Measurements from ENCODE around the gene SSTR3.

The SSTR3 gene

DNA sequence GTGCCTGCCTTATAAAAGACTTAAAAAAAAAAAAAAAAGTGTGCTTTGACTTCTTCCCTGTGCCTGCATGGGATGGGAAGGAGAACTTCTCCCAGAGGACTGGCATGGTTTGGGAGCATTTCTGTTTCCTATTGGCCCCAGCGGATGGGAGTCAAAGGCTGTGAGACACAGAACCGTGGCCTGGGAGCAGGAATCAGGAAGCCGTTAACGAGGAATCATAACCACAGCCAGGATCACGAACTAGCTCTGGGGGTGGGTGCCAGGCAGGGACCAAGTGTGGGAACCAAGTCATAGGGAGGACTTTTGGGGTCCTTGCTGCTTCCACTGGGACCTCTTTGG lies 24.8 kb downstream of the SSTR3 start:
- ATAC-seq (no peak), DNase-seq (no peak)
- no peaks in the 10 kb centered on the region for H3K27me3 Mint-ChIP-seq
- peaks cover 78% of the 10 kb centered on the region for H3K4me1 Mint-ChIP-seq
- peak overlapping the region; percentile 12 to 64 for H3K4me3 Mint-ChIP-seq
- peak overlapping the region in 1 of 2 donors; percentile 27 for H3K27ac Mint-ChIP-seq
- no peaks in the 10 kb centered on the region for H3K9me3 Mint-ChIP-seq

DNA sequence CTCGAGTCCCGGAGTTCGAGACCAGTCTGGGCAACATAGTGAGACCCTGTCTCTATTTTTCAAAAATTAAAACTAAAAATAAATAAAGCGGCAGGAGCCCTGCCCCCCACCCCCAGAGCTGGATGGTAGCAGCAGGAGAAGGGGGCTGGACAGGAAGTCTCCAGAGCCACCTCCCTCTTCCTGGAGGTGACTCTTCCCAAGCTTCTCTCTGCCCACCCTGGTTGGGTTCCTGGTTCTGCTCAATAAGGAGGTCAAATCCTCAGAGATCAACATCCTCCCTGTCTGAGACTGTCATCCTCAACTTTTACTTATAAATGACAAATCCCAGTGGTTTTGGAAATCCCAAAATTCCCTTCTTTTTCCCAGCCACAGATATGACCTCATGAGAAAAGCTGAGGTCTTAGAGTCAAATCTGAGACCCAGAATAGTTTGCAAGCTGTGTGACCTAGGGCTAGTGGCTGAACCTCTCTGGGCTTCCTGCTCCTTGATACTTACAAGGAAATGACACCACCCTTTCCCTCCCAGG lies 25.2 kb downstream of the SSTR3 start:
- H3K4me1 Mint-ChIP-seq = peaks cover 76% of the 10 kb centered on the region
- H3K27ac Mint-ChIP-seq = peak overlapping the region in 1 of 2 donors; percentile 9
- DNase-seq = no peak

DNA sequence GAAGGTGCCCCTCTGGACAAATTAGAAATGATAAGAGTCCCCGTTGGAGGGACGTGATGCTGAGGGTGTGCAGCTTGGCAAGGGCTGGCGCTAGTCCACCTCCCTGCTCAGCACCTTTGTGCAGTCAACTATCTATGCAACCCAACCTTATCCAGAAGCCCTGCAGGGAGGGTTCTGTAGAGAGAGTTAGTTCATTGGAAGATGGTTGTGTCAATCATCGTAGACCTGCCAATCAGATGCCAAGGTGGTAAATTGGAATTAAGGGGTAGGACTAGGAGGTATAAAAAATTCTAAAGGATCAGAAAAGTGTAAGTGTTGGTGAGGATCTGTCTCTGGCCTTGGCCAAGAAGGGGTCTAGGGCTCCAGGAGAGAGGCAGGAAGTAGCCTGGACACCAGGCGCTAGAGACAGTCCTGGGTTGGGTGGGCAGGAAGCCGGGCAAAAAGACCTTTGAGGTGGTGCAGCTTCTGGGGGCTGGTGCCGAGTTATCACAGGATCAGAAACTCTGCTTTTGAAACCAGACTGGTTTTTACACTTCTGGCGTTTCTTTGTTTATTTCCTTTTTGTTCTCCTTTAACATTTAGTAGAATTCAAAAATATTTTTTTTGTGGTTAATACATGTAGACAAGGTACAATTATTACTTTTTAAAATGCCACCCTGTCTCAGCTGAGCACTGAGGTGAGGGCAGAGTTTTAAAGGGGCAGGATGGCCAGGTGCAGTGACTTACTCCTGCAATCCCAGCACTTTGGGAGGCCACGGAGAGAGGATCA lies 25.9 kb downstream of the SSTR3 start:
- DNase-seq = peak; percentile 67 to 75
- peak overlapping the region; percentile 9 to 67 for H3K27ac Mint-ChIP-seq
- H3K27me3 Mint-ChIP-seq = no peaks in the 10 kb centered on the region
- H3K4me3 Mint-ChIP-seq = peak overlapping the region; percentile 72 to 77
- no peaks in the 10 kb centered on the region for H3K9me3 Mint-ChIP-seq
- peak; percentile 86 for ATAC-seq
- H3K4me1 Mint-ChIP-seq = peaks cover 77% of the 10 kb centered on the region

More for the DNA sequence above, 25.2 kb downstream of the SSTR3 start:
- H3K27me3 Mint-ChIP-seq = no peaks in the 10 kb centered on the region
- no peak for ATAC-seq
- H3K9me3 Mint-ChIP-seq = no peaks in the 10 kb centered on the region
- peak overlapping the region; percentile 72 to 77 for H3K4me3 Mint-ChIP-seq

DNA sequence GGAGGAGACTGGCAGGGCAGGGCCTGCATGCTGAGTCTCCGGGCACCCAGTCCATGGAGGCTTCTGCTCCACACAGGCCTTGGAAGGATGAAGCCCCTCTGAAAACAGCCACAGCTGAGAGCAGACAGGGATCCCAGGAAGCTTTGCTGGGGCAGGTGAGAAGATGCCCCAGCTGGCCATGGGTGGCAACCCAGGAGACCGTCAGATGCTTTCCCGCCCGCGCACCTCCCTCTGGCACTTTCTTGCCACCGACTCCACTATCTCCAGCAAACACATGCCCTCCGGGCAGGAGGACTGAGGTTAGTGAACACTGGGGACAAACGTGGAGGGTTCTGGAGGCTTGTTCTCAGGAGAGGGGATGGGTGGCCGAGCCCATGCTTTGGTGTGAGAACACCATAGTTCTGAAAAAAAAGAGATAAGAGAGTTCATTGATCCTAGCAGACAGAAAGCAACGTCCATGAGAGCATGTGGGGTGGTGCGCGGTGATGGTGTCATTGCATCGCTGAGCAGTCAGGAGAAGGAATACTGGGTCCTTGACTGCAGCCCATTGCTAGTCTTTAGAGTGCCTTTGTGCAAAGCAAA lies 26.5 kb downstream of the SSTR3 start:
- peaks cover 77% of the 10 kb centered on the region for H3K4me1 Mint-ChIP-seq
- H3K4me3 Mint-ChIP-seq = no peak overlapping the region
- H3K9me3 Mint-ChIP-seq = no peaks in the 10 kb centered on the region
- DNase-seq (no peak), ATAC-seq (no peak)
- H3K27ac Mint-ChIP-seq = no peak overlapping the region
- no peaks in the 10 kb centered on the region for H3K27me3 Mint-ChIP-seq

DNA sequence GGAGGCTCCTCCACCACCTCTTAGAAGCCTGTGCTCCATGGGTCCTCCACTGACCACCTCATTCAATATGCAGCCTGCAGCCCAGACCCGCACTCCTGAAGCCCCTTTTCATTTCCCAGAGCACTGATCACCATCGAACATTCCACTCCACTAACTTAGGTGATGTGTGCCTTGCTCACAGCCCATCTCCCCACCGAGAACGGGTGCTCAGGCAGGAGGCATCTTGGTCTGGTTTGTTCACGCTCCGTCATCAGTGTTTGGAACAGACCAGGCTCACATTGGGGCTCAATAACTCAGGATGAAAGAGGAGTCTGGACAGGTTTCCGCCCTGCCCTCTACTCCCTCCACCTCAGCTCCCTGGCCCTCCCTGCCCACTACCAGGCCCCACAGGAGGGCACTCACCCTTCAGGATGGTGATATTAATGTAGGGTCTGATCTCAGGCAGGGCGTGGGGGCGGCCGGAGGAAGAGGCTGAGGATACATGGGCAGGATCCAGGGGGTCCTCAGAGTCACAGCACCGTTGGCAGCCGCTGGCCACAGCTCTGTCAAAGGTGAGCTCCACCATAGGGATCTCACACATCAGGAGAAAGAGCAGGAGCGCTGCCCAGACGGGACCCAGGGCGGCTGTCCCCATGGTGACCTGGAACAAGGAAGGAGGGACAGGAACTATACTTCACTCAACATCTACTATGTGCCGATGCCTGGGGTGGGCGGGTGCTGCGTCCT lies 27.3 kb downstream of the SSTR3 start:
- Mint-ChIP-seq H3K27ac (no peak overlapping the region), H3K9me3 (no peaks in the 10 kb centered on the region), H3K27me3 (no peaks in the 10 kb centered on the region), H3K4me1 (peaks cover 83% of the 10 kb centered on the region), H3K4me3 (no peak overlapping the region)
- no peak for ATAC-seq
- no peak for DNase-seq

DNA sequence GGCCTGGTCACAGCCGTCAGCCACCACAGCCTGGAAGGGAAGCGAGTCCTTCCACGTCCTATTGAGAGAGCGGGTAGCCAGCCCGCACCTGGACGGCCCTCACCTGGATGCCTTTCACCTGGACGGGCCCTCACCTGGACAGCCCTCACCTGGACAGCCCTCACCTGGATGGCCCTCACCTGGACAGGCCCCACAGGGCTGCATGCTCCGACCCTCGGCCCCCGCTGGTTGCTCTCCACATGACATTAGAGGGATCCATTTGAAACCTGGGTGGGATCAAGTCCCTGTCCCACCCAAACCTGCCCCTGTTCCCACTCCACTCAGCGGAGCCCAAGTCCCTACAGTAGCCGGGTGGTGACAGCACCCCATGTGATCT lies 27.9 kb downstream of the SSTR3 start:
- Mint-ChIP-seq H3K27ac (no peak overlapping the region), H3K9me3 (no peaks in the 10 kb centered on the region), H3K4me3 (no peak overlapping the region), H3K4me1 (peaks cover 79% of the 10 kb centered on the region), H3K27me3 (no peaks in the 10 kb centered on the region)
- ATAC-seq (no peak), DNase-seq (no peak)

DNA sequence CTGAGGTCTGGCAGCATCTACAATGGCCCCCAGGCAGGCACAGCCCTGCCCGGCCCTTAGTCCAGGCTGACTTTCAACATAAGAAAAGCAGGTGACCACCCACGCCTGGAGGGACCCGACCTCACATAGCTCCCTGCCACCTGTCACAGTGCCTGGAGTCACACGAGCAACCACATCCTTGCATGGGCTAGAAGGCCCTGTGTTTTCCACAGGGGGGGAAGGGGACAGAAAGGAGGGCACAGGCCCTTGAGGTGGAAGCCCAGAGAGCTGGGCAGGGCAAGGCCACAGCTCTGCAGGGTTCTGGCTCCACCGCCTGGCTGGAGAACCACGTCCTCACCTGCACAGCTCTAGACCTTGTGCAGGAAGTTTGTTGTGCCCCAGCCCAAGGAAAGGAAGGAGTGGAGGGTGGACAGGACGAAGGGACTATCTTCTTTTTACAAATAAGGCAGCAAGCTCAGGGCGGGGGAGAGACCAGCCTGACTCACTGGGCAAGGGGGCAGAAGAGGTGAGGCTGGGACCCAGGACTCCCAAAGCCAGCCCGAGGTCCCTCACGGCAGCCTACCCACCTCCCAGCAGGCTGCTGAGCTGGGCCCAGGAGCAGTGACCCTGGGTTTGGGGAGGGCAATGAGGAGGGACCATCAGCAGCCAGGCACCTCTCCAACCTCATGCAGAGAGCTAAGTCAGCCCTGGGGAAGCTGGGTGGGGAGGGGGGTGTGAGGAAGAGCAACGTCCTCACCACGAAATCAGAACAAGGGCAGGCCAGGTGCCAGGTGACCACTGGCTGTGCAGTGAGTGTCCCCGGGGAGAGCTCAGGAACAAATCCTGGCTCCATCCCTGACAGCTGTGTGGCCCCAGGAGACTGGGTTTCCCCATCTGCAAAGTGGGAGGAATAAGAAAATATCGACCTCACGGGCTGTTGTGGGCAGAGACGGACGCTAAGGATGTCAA lies 28.6 kb downstream of the SSTR3 start:
- no peaks in the 10 kb centered on the region for H3K9me3 Mint-ChIP-seq
- H3K27me3 Mint-ChIP-seq = no peaks in the 10 kb centered on the region
- no peak overlapping the region for H3K27ac Mint-ChIP-seq
- no peak for DNase-seq
- peak; percentile 10 for ATAC-seq
- no peak overlapping the region for H3K4me3 Mint-ChIP-seq
- peaks cover 72% of the 10 kb centered on the region for H3K4me1 Mint-ChIP-seq

DNA sequence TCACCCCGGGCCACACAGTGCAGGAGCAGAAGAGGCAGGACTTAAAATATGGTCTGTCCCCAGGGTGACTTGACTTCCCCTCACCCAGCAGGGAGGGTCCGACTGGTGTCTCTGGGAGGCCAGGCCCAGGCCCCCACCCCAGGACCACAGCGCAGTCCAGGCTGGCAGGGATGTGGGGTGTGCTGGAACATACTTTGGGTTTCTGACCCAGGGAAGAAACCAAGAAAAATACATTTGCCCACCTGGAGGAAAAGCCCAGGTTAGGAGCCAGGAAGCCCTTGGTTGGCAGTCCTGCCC lies 29.4 kb downstream of the SSTR3 start:
- H3K4me1 Mint-ChIP-seq = peaks cover 69% of the 10 kb centered on the region
- H3K9me3 Mint-ChIP-seq = no peaks in the 10 kb centered on the region
- no peak overlapping the region for H3K4me3 Mint-ChIP-seq
- no peak overlapping the region for H3K27ac Mint-ChIP-seq
- ATAC-seq (no peak), DNase-seq (no peak)
- H3K27me3 Mint-ChIP-seq = no peaks in the 10 kb centered on the region

DNA sequence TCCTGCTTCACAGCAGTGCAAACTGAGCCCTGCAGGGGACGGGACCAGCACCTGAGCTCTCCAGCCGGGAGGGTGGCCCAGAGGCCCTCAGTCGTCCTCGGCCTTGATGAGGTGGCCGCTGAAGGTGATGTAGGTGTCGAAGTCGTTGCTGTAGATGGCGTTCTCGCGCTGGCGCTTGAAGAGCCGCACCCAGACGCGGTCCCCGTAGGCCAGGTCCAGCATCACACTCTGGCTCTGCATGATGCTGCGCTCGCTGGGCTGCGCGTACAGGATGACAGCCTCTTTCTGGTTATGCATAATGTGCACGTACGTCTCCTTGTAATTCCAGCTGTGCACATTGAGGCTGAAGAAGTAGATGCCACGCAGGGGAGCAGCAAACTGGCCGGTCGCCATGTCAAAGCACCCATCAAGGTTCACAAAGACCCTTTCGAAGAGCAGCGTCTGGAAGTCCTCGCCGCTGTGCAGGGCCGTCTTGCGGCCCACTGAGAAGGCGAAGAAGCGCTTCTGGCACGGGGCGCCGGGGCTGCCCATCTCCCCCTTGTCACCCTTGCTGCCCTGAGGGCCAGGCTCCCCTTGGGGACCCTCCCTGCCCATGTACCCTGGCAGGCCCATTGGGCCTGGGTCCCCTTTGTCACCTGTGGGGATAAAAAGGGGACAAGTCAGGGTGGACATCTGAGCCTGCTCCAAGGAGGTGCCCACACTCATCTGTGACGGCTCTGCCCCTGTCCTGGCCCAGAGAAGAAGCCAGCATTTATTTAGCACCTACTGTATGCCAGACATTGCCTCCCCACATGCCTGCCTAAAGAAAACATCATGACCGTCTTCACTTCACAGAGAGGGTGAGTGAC lies 30.0 kb downstream of the SSTR3 start:
- no peak for DNase-seq
- Mint-ChIP-seq H3K27me3 (no peaks in the 10 kb centered on the region), H3K27ac (no peak overlapping the region), H3K4me1 (peaks cover 69% of the 10 kb centered on the region), H3K9me3 (no peaks in the 10 kb centered on the region), H3K4me3 (no peak overlapping the region)
- no peak for ATAC-seq

DNA sequence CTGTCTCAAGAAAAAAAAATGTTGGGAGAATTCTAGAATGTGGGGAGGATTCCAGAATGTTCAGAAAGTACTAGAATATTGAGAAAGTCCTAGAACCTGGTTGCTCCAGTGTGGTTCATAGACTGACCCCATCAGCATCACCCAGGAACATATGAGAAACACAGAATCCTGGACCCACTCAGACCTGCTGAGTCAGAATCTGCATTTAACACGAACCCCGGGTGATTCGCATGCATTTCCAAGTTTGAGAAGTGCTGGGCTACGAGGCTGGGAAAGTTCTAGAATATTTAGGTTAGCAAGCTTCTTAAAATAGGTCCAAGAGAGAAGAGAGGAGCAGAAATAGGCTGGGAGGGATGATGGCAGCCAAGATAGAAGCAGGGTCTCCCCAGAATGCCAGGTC lies 30.6 kb downstream of the SSTR3 start:
- H3K27ac Mint-ChIP-seq = peak overlapping the region in 1 of 2 donors; percentile 6
- no peaks in the 10 kb centered on the region for H3K27me3 Mint-ChIP-seq
- DNase-seq (no peak), ATAC-seq (no peak)
- no peaks in the 10 kb centered on the region for H3K9me3 Mint-ChIP-seq
- no peak overlapping the region for H3K4me3 Mint-ChIP-seq
- H3K4me1 Mint-ChIP-seq = peaks cover 69% of the 10 kb centered on the region

DNA sequence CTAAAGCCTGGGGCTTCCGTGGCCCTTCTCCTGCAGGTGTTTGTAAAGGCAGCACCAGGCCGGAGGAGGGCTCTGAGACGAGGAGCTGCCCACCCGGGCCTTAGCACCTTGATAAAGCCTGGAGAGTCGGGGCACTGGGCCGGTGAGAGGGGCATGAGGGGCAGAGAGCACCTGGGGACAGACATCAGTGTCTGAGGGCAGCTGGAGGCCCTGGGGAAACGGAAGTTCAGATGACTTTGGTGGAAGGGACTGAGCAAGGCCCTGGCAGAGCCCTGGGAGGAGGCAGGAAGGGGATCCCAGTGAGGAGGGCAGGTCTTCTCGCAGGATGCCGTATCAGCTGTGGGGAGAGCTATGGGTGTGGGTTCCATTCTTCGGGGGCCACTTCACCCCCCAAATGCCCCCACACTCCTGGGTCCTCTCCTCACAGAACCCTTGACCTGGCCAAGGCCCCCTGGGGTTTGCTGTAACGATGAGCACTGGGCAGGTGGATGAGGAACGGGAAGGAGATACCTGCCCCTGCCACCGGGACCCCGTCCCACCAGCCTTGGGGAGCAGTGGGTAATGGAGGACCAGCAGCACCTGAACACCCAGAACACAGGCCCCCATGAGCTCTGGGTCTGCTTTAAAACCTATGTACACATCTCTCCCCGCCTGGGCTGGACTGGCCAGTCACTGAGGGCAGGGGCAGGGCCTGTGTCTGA lies 31.6 kb downstream of the SSTR3 start:
- no peak overlapping the region for H3K27ac Mint-ChIP-seq
- H3K4me3 Mint-ChIP-seq = no peak overlapping the region
- ATAC-seq = no peak
- peaks cover 69% of the 10 kb centered on the region for H3K4me1 Mint-ChIP-seq
- H3K27me3 Mint-ChIP-seq = no peaks in the 10 kb centered on the region
- no peaks in the 10 kb centered on the region for H3K9me3 Mint-ChIP-seq
- DNase-seq = no peak

DNA sequence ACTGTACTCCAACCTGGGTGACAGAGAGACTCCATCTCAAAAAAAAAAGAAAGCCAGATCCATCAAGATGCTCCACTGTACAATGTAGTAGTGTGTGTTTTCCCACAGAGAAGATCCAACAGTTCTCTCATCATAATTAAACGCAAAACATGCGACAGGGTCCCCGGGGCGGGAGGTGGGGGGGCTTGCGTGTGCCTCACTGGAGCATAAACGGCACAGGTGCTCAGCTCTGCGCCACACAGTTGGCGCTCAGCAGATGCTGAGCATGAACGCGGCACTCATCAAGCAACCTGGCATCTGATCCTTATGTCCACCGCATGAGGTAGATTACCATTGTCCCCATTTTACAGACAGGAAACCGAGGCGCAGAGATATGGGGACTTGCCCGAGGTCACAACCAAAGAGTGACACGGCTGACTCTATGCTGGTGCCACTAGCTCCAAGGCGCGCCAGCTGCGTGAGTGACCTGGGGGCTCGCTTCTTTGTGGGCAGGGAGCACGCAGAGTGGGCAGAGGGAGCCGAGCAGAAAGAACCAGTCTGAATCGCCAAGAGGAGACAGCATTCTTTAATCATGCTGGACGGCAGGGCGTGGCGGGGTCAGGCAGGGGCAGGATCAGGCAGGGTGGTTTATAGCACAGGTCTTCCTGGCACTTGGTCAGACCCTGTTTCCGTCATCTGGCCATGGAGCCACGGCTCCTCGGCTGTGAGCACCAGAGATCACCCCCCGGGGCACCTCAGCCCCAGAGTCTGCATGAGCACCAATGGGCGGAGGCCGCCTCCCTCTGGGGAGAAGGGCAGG lies 32.5 kb downstream of the SSTR3 start:
- Mint-ChIP-seq H3K9me3 (no peaks in the 10 kb centered on the region), H3K27ac (no peak overlapping the region), H3K4me1 (peaks cover 63% of the 10 kb centered on the region), H3K27me3 (no peaks in the 10 kb centered on the region), H3K4me3 (no peak overlapping the region)
- DNase-seq = no peak
- no peak for ATAC-seq

DNA sequence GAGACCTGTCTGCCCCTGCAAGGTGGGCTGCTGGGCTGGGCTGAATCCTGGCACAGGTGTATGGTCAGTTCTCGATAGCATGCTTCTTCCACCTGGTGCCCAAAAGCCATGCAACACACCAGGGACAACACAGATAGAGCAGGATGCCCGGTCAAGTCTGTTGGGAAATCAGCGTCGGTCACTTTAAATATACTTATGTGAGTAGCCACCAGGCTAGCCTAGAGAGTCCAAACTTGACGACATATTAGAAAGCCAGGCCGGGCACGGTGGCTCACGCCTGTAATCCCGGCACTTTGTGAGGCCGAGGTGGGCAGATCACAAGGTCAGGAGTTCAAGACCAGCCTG lies 33.2 kb downstream of the SSTR3 start:
- Mint-ChIP-seq H3K4me3 (no peak overlapping the region), H3K4me1 (peaks cover 56% of the 10 kb centered on the region), H3K27me3 (no peaks in the 10 kb centered on the region), H3K27ac (no peak overlapping the region), H3K9me3 (no peaks in the 10 kb centered on the region)
- ATAC-seq = no peak
- no peak for DNase-seq

Data from stimulated activated naive CD8-positive, alpha-beta T cell treated with anti-CD3 and anti-CD28 coated beads, Interleukin-15, amount 100 ng/mL, for 72 hours (primary cell).